ENCODE data around the gene NCKAP5. TPM values are rescaled to one million over a fixed set of nuclear protein-coding genes. Genes with fewer than 3 reads are reported as not detected.

The NCKAP5 gene
- total and polyA plus RNA-seq, 2 of the 8 experiments (the other 6 are each of a cell fraction or from before 2014, with no cell fraction given), result 0.27 to 0.86 TPM

- Histone ChIP-seq H3K36me3 (ENCODE audit: control insufficient read depth in 2 of 4, insufficient read depth in 4 of 4, low read length in 3 of 4) (no peaks in the 10 kb centered on the region), H2BK5ac (ENCODE audit: low read depth, low read length) (no peak overlapping the region), H3K9ac (replicated peaks in 1 of 4; ENCODE audit: extremely low read depth in 1 of 4, low read depth in 3 of 4, low read length in 3 of 4) (no peak overlapping the region), H3K4ac (replicated peaks; ENCODE audit: insufficient read length, low read depth, low read length) (no peak overlapping the region), H3K79me1 (ENCODE audit: low read depth, low read length) (no peaks in the 10 kb centered on the region), H3K27me3 (replicated peaks in 1 of 4; ENCODE audit: control insufficient read depth in 3 of 4, extremely low read depth in 1 of 4, insufficient read depth in 3 of 4, low read length in 3 of 4) (no peaks in the 10 kb centered on the region), H2BK15ac (ENCODE audit: low read length) (no peak overlapping the region), H4K5ac (ENCODE audit: insufficient read length, low read depth, low read length) (no peak overlapping the region), H3K23ac (ENCODE audit: insufficient read length) (no peak overlapping the region), H3K4me1 (replicated peaks in 1 of 4; ENCODE audit: control insufficient read depth in 3 of 4, insufficient read depth in 4 of 4, low read length in 3 of 4) (no peaks in the 10 kb centered on the region), H2BK20ac (ENCODE audit: low read length) (no peak overlapping the region), H3K4me2 (ENCODE audit: insufficient read depth in 1 of 2, low read depth in 2 of 2, low read length in 2 of 2) (no peak overlapping the region), H3K23me2 (ENCODE audit: low read depth, low read length) (no peaks in the 10 kb centered on the region), H2AFZ (ENCODE audit: low read length) (no peak overlapping the region), H2BK120ac (replicated peaks; ENCODE audit: low read depth, low read length) (no peak overlapping the region), H3K56ac (replicated peaks; ENCODE audit: insufficient read length, low read depth, low read length) (no peak overlapping the region), H3K4me3 (ENCODE audit: extremely low read depth in 1 of 4, insufficient read depth in 2 of 4, low read depth in 3 of 4, low read length in 4 of 4) (no peak overlapping the region), H4K91ac (replicated peaks; ENCODE audit: insufficient read length, low read length) (no peak overlapping the region), H3K27ac (ENCODE audit: low read depth, low read length) (no peak overlapping the region), H3K14ac (ENCODE audit: insufficient read length) (no peak overlapping the region), H3K9me3 (ENCODE audit: insufficient read depth in 2 of 2, low read depth in 1 of 2, low read length in 1 of 2) (no peaks in the 10 kb centered on the region), H2BK12ac (ENCODE audit: low read depth, low read length) (no peak overlapping the region), H4K20me1 (replicated peaks in 1 of 2; ENCODE audit: control insufficient read depth in 1 of 2, insufficient read depth in 2 of 2, low read length in 2 of 2) (no peaks in the 10 kb centered on the region), H3K79me2 (ENCODE audit: control insufficient read depth in 1 of 2, insufficient read depth in 2 of 2, low read length in 2 of 2) (no peaks in the 10 kb centered on the region), H3K18ac (ENCODE audit: extremely low read depth, low read length) (no peak overlapping the region), H4K8ac (ENCODE audit: extremely low read depth, insufficient read depth, low read length) (no peak overlapping the region), H2AK5ac (ENCODE audit: low read depth, low read length) (no peak overlapping the region)
- no peak for TF ChIP-seq ASH2L (IDR thresholded peaks at IDR 0.05; ENCODE audit: low read length)
- TF ChIP-seq TEAD4 (IDR thresholded peaks at IDR 0.05; ENCODE audit: low read depth, low read length), result no peak
- no peak for TF ChIP-seq TCF12 (IDR thresholded peaks at IDR 0.05; ENCODE audit: low read depth, low read length)
- TF ChIP-seq EZH2 (IDR thresholded peaks at IDR 0.05; ENCODE audit: low read depth, low read length, severe bottlenecking), result no peak
- no peak for TF ChIP-seq TAF7 (optimal IDR thresholded peaks at IDR 0.05; ENCODE audit: borderline replicate concordance, low read depth, low read length)
- no peak for TF ChIP-seq HDAC2 (IDR thresholded peaks at IDR 0.05; ENCODE audit: borderline replicate concordance in 1 of 2, low read depth in 2 of 2, low read length in 2 of 2)
- no peak for TF ChIP-seq GTF2F1 (IDR thresholded peaks at IDR 0.05; ENCODE audit: borderline replicate concordance, low read depth, low read length)
- no peak for TF ChIP-seq CBX5 (IDR thresholded peaks at IDR 0.05; ENCODE audit: low read depth, low read length)
- TF ChIP-seq SAP30 (IDR thresholded peaks at IDR 0.05; ENCODE audit: insufficient read depth, insufficient replicate concordance, low read length), result no peak
- TF ChIP-seq, protein P1, sequence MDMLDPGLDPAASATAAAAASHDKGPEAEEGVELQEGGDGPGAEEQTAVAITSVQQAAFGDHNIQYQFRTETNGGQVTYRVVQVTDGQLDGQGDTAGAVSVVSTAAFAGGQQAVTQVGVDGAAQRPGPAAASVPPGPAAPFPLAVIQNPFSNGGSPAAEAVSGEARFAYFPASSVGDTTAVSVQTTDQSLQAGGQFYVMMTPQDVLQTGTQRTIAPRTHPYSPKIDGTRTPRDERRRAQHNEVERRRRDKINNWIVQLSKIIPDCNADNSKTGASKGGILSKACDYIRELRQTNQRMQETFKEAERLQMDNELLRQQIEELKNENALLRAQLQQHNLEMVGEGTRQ (IDR thresholded peaks at IDR 0.05; ENCODE audit: low read length), result no peak
- no peak for TF ChIP-seq SIN3A (conservative IDR thresholded peaks at IDR 0.05 in 1 of 2, IDR thresholded peaks at IDR 0.05 in 1 of 2; ENCODE audit: low read depth in 1 of 2, low read length in 2 of 2)
- no peak for TF ChIP-seq SP2 (IDR thresholded peaks at IDR 0.05; ENCODE audit: low read length)
- no peak for TF ChIP-seq POU5F1 (IDR thresholded peaks at IDR 0.05; ENCODE audit: low read depth, low read length)
- no peak for TF ChIP-seq CREB1 (IDR thresholded peaks at IDR 0.05)
- TF ChIP-seq PHF8 (conservative IDR thresholded peaks at IDR 0.05; ENCODE audit: low read depth, low read length), result no peak
- no peak for FAIRE-seq
- no peak for DNase-seq (ENCODE audit: low read depth in 1 of 2, low spot score in 2 of 2)
- ChIA-PET POLR2A (ENCODE audit: partially characterized antibody) (no interaction called here), CTCF (ENCODE audit: partially characterized antibody) (interaction anchor here (0.6 kb wide), 1 partner anchor 9 kb away, joined by 3 read pairs; no protein-coding TSS in a partner anchor)
Observed at GRCh38 chr2:133296401-133296800, 271.9 kb downstream of the NCKAP5 start.
